GM20000 (cell line): ENCODE data around the gene MPI.

Experiments
- DNase-seq: peaks from one replicate; pipeline ENCODE4 v3.0.0; 2012; ENCODE audit warnings: low spot score
- CTCF ChIP-seq: IDR thresholded peaks from 2 replicates; pipeline ENCODE4 v1.5.1; 2012; ENCODE audit warnings: mild to moderate bottlenecking, control low read depth; ENCODE audit errors: extremely low read depth, missing control alignments

MPI gene

GRCh38 chr15:74889883-74890664, at the start of gene MPI:
MPI (plus strand) TSS chr15:74890042; CDS start chr15:74890074, 32 bp downstream.
- TF ChIP-seq CTCF, result no peak
- peak; percentile 95 for DNase-seq

GRCh38 chr15:74840851-74841775, 48.7 kb upstream of the MPI start:
- no peak for DNase-seq
- TF ChIP-seq CTCF, result no peak

GRCh38 chr15:74841891-74842373, 47.9 kb upstream of the MPI start:
- DNase-seq, result peak; percentile 12
- no peak for TF ChIP-seq CTCF

- TF ChIP-seq CTCF, result peak; percentile 84
- peak; percentile 99 for DNase-seq
Measured at GRCh38 chr15:74842581-74843444, 47.0 kb upstream of the MPI start, which contains the start of gene ULK3. ULK3 (minus strand) TSS chr15:74843156; CDS start chr15:74843105, 51 bp downstream.

- no peak for DNase-seq
- no peak for TF ChIP-seq CTCF
Measured at GRCh38 chr15:74843445-74843828, 46.4 kb upstream of the MPI start.

- DNase-seq, result peak; percentile 27
- no peak for TF ChIP-seq CTCF
Measured at GRCh38 chr15:74843891-74844299, 45.9 kb upstream of the MPI start.
